Measurements from ENCODE around the gene PKD2L1. TPM values are rescaled to one million over a fixed set of nuclear protein-coding genes. Genes with fewer than 3 reads are reported as not detected.

The PKD2L1 gene
- total and polyA plus RNA-seq, 10 donors: 2.2 to 8.7 (median 3.9) TPM; not detected in 1

DNA sequence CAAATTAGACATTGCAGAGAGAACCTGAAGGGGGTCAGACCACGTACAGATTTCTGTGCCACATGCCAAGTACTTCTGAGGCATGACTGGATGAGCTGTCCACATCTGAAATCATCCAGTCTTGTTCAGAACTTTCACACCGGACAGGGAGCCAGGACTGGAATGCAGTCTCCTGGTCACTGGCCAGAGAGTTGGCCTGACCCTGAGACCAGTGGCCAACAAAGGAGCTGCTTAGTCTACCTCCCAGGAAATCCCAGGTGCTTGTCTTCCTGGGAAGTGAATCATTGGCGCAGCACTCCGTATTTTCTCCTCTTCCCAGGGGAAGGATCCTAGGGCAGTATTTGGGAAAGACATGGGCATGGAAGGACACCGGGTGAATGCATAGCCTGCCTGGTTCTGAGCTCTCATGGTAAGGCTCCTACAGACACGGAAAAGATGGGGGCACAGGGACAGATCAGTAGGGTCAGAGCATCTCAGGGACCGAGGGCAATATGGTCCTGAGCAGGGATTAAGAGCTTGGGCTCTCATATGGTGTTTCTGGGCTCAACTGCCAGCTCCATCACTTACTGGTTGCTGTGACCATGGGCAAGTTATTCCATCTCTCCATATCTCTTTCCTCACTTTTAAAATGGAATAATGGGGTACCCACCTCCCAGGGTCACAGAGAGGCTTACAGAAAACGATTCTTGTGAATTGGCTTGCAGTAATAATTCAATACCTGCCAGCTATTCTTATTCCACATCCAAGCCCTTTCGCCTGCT is 15.7 kb upstream of the PKD2L1 start:
- peak overlapping the region in 7 of 8 donors; percentile 51 to 78 (median 69) for H3K4me3 ChIP-seq
- DNase-seq: no peak

DNA sequence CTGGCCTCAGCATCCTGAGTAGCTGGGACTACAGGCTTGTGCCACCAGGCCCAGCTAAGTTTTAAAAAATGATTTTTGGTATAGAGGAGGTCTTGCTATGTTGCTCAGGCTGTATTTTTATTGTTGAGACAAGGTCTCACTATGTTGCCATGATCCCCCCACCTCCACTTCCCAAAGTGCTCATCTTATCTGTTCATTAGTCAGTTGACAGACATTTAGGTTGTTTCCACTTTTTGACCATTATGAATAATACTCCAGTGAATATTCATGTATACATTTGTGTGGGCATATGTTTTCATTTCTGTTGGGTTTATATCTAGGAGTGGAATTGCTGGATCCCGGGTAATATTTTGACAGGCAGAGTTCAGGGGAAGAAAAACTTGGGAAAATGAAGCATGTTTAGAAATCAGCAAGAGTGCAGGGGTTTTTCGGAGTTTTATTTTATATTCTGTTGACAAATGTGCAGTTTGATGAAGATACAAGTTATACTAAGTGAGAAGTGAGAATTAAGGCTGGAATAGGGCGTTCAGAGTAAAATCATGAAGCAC is 14.3 kb upstream of the PKD2L1 start:
- Histone ChIP-seq H3K27me3 (replicated peaks in 1 of 7) (peaks cover 0 to 19% (median 0%) of the 10 kb centered on the region in 7 donors), H3K4me3 (no peak overlapping the region), H3K36me3 (no peaks in the 10 kb centered on the region), H3K4me1 (peaks cover 0 to 69% (median 22%) of the 10 kb centered on the region in 6 donors), H3K9me3 (no peaks in the 10 kb centered on the region), H3K27ac (no peak overlapping the region)
- WGBS, 5 donors: 74 to 94% (median 76%) methylated on average over 3 of the region's 3 CpGs
- intact Hi-C loops (cut with DNase I; ENCODE audit: low total_unique reads): no loop called here
- DNase-seq: no peak
- TF ChIP-seq POLR2A (IDR thresholded peaks at IDR 0.05) (no peak), POLR2AphosphoS5 (IDR thresholded peaks at IDR 0.05) (no peak)
- TF ChIP-seq, protein P1, sequence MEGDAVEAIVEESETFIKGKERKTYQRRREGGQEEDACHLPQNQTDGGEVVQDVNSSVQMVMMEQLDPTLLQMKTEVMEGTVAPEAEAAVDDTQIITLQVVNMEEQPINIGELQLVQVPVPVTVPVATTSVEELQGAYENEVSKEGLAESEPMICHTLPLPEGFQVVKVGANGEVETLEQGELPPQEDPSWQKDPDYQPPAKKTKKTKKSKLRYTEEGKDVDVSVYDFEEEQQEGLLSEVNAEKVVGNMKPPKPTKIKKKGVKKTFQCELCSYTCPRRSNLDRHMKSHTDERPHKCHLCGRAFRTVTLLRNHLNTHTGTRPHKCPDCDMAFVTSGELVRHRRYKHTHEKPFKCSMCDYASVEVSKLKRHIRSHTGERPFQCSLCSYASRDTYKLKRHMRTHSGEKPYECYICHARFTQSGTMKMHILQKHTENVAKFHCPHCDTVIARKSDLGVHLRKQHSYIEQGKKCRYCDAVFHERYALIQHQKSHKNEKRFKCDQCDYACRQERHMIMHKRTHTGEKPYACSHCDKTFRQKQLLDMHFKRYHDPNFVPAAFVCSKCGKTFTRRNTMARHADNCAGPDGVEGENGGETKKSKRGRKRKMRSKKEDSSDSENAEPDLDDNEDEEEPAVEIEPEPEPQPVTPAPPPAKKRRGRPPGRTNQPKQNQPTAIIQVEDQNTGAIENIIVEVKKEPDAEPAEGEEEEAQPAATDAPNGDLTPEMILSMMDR (IDR thresholded peaks at IDR 0.05 in 8 of 11, conservative IDR thresholded peaks at IDR 0.05 in 3 of 11): no peak

More for the DNA sequence above, 15.7 kb upstream of the PKD2L1 start:
- peaks cover 0 to 19% (median 0%) of the 10 kb centered on the region in 7 donors for H3K27me3 ChIP-seq (replicated peaks in 1 of 7)
- peaks cover 0 to 68% (median 18%) of the 10 kb centered on the region in 6 donors for H3K4me1 ChIP-seq
- WGBS, 5 donors: 64 to 69% (median 65%) methylated on average over 9 of the region's 9 CpGs
- intact Hi-C loops (cut with DNase I; ENCODE audit: low total_unique reads): no loop called here
- no peaks in the 10 kb centered on the region for H3K9me3 ChIP-seq
- no peak for TF ChIP-seq POLR2A (IDR thresholded peaks at IDR 0.05)
- TF ChIP-seq, protein P1 (IDR thresholded peaks at IDR 0.05 in 8 of 11, conservative IDR thresholded peaks at IDR 0.05 in 3 of 11): no peak
- no peak for TF ChIP-seq POLR2AphosphoS5 (IDR thresholded peaks at IDR 0.05)
- H3K27ac ChIP-seq: peak overlapping the region in 1 of 8 donors; percentile 84
- H3K36me3 ChIP-seq: peaks cover 0 to 5% (median 0%) of the 10 kb centered on the region in 6 donors

DNA sequence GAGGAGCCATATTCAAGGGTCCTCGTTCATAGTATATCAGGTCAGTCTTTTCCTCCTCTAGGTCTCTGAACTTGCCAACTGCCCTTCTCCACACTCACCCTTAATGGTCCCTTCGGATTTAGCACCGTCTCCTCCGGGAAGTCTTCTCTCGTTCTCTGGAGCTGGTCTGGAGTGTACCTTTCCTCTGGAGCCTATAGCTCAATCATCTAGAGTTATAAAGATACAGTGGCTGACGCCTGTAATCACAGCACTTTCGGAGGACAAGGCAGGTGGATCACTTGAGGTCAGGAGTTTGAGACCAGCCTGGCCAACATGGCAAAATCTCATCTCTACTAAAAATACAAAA is 12.6 kb upstream of the PKD2L1 start:
- Histone ChIP-seq H3K27me3 (replicated peaks in 1 of 7) (peaks cover 0 to 11% (median 0%) of the 10 kb centered on the region in 7 donors), H3K27ac (no peak overlapping the region), H3K4me3 (no peak overlapping the region), H3K36me3 (no peaks in the 10 kb centered on the region), H3K4me1 (peaks cover 5 to 64% (median 26%) of the 10 kb centered on the region in 6 donors), H3K9me3 (no peaks in the 10 kb centered on the region)
- 78 to 86% (median 84%) methylated on average over 7 of the region's 7 CpGs for WGBS, 5 donors
- TF ChIP-seq, protein P1 (IDR thresholded peaks at IDR 0.05 in 8 of 11, conservative IDR thresholded peaks at IDR 0.05 in 3 of 11): no peak
- TF ChIP-seq POLR2AphosphoS5 (IDR thresholded peaks at IDR 0.05) (no peak), POLR2A (IDR thresholded peaks at IDR 0.05) (no peak)
- no peak for DNase-seq
- intact Hi-C loops (cut with DNase I; ENCODE audit: low total_unique reads): no loop called here

DNA sequence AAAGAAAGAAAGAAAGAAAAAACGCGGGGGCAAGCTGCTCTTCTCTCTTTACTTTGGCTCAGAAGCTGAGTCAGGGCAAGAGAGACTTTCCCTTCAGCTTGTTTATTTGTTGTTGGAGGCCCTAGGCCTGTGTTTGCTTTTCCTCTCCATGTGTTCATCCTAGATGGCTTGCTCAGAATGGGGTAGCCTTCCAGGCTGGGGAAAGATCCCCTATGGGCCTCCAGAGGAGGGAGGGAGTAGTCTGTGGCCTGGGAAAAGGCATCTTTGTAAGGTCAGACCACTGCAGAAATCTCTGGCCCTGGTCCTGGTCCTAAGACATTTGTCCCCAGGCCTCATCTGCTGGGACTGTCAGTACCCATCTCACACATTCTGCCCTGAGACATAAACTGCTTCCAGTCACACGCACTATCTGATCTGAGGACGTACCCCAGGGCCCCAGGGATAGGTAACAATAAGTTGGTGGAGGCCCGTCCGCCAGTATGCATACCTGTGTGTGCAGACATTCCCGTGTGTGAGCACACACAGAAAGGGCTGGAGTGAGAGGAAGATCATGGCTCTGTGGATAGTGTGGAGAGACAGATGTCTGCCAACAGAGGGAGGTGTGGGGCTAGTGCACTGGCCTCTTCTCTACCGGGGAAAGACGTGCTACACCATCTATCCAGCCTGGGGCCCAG is 12.1 kb upstream of the PKD2L1 start:
- no peak for TF ChIP-seq POLR2AphosphoS5 (IDR thresholded peaks at IDR 0.05)
- TF ChIP-seq, protein P1 (IDR thresholded peaks at IDR 0.05 in 8 of 11, conservative IDR thresholded peaks at IDR 0.05 in 3 of 11): peak in 9 of 11 experiments; percentile 14 to 65 (median 51)
- Histone ChIP-seq H3K27ac (peak overlapping the region in 2 of 8 donors; percentile 66 to 75), H3K27me3 (replicated peaks in 1 of 7) (peaks cover 0 to 11% (median 0%) of the 10 kb centered on the region in 7 donors), H3K36me3 (no peaks in the 10 kb centered on the region), H3K9me3 (no peaks in the 10 kb centered on the region), H3K4me3 (no peak overlapping the region), H3K4me1 (peaks cover 5 to 59% (median 22%) of the 10 kb centered on the region in 6 donors)
- 63 to 66% (median 66%) methylated on average over 8 to 9 of the region's 9 CpGs for WGBS, 5 donors
- intact Hi-C loops (cut with DNase I; ENCODE audit: low total_unique reads): no loop called here
- DNase-seq: no peak

Data from spleen (tissue), 11 donors.